ENCODE data around the gene UBC. TPM values are rescaled to one million over a fixed set of nuclear protein-coding genes. Genes with fewer than 3 reads are reported as not detected.
A peak's percentile ranks its signal among the peaks of the same experiment; 100 is the strongest.

The UBC gene
- total and polyA plus RNA-seq, 9 of the 15 experiments (the other 6 are each of a cell fraction or from before 2014, with no cell fraction given) = 533 to 1,153 (median 813) TPM

DNA sequence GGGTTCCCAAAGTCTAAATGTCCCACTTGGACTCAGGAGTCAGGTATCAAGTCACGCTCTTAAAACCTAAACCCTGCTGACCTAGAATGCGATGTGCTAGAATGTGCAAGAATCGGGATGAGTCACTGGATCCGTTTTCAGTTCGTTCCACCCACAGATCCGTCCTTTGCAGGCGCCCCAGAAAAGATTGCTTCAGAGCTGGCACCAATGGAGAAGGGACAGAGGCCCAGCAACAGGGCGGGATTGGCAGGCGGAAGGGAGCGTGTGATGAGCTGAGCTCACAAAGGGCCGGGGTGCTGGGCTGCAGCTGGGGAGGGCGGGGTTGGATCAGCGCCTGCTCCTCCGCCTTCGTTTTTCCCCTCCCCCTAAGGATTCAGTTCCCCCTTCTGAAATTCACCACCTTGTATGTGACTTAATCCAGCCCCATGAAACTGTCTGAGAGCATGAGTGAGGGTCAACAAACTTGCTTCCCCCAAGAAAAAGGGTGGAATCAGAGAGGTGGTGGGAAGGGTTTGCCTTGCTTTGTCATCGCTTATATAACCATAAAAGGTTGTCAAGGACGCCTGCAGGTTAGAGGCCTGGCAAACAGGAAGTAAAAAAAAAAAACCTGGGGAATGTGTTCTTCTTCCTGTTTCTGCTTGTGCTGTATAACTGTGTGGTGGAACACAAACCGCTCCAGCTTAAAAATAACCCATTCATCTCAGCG is 2.8 kb upstream of the UBC start (continued):
- TF ChIP-seq, protein P1, sequence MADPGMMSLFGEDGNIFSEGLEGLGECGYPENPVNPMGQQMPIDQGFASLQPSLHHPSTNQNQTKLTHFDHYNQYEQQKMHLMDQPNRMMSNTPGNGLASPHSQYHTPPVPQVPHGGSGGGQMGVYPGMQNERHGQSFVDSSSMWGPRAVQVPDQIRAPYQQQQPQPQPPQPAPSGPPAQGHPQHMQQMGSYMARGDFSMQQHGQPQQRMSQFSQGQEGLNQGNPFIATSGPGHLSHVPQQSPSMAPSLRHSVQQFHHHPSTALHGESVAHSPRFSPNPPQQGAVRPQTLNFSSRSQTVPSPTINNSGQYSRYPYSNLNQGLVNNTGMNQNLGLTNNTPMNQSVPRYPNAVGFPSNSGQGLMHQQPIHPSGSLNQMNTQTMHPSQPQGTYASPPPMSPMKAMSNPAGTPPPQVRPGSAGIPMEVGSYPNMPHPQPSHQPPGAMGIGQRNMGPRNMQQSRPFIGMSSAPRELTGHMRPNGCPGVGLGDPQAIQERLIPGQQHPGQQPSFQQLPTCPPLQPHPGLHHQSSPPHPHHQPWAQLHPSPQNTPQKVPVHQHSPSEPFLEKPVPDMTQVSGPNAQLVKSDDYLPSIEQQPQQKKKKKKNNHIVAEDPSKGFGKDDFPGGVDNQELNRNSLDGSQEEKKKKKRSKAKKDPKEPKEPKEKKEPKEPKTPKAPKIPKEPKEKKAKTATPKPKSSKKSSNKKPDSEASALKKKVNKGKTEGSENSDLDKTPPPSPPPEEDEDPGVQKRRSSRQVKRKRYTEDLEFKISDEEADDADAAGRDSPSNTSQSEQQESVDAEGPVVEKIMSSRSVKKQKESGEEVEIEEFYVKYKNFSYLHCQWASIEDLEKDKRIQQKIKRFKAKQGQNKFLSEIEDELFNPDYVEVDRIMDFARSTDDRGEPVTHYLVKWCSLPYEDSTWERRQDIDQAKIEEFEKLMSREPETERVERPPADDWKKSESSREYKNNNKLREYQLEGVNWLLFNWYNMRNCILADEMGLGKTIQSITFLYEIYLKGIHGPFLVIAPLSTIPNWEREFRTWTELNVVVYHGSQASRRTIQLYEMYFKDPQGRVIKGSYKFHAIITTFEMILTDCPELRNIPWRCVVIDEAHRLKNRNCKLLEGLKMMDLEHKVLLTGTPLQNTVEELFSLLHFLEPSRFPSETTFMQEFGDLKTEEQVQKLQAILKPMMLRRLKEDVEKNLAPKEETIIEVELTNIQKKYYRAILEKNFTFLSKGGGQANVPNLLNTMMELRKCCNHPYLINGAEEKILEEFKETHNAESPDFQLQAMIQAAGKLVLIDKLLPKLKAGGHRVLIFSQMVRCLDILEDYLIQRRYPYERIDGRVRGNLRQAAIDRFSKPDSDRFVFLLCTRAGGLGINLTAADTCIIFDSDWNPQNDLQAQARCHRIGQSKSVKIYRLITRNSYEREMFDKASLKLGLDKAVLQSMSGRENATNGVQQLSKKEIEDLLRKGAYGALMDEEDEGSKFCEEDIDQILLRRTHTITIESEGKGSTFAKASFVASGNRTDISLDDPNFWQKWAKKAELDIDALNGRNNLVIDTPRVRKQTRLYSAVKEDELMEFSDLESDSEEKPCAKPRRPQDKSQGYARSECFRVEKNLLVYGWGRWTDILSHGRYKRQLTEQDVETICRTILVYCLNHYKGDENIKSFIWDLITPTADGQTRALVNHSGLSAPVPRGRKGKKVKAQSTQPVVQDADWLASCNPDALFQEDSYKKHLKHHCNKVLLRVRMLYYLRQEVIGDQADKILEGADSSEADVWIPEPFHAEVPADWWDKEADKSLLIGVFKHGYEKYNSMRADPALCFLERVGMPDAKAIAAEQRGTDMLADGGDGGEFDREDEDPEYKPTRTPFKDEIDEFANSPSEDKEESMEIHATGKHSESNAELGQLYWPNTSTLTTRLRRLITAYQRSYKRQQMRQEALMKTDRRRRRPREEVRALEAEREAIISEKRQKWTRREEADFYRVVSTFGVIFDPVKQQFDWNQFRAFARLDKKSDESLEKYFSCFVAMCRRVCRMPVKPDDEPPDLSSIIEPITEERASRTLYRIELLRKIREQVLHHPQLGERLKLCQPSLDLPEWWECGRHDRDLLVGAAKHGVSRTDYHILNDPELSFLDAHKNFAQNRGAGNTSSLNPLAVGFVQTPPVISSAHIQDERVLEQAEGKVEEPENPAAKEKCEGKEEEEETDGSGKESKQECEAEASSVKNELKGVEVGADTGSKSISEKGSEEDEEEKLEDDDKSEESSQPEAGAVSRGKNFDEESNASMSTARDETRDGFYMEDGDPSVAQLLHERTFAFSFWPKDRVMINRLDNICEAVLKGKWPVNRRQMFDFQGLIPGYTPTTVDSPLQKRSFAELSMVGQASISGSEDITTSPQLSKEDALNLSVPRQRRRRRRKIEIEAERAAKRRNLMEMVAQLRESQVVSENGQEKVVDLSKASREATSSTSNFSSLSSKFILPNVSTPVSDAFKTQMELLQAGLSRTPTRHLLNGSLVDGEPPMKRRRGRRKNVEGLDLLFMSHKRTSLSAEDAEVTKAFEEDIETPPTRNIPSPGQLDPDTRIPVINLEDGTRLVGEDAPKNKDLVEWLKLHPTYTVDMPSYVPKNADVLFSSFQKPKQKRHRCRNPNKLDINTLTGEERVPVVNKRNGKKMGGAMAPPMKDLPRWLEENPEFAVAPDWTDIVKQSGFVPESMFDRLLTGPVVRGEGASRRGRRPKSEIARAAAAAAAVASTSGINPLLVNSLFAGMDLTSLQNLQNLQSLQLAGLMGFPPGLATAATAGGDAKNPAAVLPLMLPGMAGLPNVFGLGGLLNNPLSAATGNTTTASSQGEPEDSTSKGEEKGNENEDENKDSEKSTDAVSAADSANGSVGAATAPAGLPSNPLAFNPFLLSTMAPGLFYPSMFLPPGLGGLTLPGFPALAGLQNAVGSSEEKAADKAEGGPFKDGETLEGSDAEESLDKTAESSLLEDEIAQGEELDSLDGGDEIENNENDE (IDR thresholded peaks at IDR 0.05; ENCODE audit: low read depth, low read length) = no peak
- TF ChIP-seq, protein P2, sequence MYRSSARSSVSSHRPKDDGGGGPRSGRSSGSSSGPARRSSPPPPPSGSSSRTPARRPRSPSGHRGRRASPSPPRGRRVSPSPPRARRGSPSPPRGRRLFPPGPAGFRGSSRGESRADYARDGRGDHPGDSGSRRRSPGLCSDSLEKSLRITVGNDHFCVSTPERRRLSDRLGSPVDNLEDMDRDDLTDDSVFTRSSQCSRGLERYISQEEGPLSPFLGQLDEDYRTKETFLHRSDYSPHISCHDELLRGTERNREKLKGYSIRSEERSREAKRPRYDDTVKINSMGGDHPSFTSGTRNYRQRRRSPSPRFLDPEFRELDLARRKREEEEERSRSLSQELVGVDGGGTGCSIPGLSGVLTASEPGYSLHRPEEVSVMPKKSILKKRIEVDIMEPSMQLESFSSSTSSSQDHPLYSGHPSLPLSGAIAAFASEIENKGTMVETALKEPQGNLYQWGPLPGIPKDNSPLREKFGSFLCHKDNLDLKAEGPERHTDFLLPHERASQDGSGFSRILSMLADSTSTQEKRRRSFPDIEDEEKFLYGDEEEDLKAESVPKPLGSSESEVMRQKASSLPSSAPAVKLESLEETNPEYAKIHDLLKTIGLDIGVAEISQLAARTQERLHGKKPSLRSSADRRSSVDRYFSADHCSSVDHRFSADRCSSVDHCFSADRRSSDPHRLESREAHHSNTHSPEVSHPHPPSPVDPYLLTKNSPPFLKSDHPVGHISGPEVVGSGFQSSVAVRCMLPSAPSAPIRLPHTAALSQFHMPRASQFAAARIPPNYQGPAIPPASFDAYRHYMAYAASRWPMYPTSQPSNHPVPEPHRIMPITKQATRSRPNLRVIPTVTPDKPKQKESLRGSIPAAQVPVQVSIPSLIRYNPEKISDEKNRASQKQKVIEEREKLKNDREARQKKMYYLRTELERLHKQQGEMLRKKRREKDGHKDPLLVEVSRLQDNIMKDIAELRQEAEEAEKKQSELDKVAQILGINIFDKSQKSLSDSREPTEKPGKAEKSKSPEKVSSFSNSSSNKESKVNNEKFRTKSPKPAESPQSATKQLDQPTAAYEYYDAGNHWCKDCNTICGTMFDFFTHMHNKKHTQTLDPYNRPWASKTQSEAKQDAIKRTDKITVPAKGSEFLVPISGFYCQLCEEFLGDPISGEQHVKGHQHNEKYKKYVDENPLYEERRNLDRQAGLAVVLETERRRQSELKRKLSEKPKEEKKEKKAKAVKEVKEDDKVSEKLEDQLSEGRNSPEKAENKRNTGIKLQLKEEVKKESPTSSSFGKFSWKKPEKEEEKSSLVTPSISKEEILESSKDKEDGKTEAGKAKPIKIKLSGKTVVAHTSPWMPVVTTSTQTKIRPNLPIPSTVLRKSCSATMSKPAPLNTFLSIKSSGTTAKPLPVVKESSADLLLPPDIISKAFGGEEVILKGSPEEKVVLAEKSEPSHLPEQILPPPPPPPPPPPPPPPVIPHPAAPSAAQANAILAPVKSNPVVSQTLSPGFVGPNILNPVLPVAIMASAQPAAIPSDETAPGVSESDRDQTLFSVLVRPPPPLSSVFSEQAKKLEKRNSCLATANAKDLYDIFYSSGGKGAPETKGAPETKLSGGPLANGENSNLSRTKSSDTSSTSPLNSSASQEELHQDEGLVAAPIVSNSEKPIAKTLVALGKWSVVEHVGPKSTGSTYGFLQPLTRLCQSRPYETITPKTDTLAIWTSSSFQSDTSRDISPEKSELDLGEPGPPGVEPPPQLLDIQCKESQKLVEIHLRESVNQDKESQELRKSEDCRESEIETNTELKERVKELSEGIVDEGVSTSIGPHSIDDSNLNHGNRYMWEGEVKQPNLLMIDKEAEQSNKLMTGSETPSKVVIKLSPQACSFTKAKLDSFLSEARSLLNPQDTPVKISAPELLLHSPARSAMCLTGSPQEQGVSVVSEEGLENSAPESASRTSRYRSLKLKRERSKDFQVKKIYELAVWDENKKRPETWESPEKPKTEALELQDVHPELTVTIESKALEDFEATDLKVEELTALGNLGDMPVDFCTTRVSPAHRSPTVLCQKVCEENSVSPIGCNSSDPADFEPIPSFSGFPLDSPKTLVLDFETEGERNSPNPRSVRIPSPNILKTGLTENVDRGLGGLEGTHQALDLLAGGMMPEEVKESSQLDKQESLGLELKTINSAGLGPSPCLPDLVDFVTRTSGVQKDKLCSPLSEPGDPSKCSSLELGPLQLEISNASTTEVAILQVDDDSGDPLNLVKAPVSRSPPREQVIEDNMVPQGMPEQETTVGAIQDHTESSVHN (IDR thresholded peaks at IDR 0.05; ENCODE audit: borderline replicate concordance in 1 of 2, low read depth in 1 of 2) = peak in 1 of 2 experiments; percentile 89; a peak in 2 of 4 replicates
- TF ChIP-seq ZNF766 (CRISPR knock-in tag; conservative IDR thresholded peaks at IDR 0.05) (peak; percentile 75), POLR3A (IDR thresholded peaks at IDR 0.05; ENCODE audit: borderline replicate concordance, extremely low read depth, insufficient read depth, insufficient read length) (no peak), NCOA1 (IDR thresholded peaks at IDR 0.05; ENCODE audit: low read depth) (peak; percentile 52; the same call in 1 of the 2 replicates), ZBED1 (IDR thresholded peaks at IDR 0.05) (no peak)

Measured in K562 (cell line).